Measurements from ENCODE around the gene PRKAA1.

- TF ChIP-seq, protein P1, sequence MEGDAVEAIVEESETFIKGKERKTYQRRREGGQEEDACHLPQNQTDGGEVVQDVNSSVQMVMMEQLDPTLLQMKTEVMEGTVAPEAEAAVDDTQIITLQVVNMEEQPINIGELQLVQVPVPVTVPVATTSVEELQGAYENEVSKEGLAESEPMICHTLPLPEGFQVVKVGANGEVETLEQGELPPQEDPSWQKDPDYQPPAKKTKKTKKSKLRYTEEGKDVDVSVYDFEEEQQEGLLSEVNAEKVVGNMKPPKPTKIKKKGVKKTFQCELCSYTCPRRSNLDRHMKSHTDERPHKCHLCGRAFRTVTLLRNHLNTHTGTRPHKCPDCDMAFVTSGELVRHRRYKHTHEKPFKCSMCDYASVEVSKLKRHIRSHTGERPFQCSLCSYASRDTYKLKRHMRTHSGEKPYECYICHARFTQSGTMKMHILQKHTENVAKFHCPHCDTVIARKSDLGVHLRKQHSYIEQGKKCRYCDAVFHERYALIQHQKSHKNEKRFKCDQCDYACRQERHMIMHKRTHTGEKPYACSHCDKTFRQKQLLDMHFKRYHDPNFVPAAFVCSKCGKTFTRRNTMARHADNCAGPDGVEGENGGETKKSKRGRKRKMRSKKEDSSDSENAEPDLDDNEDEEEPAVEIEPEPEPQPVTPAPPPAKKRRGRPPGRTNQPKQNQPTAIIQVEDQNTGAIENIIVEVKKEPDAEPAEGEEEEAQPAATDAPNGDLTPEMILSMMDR (IDR thresholded peaks at IDR 0.05; ENCODE audit: insufficient read depth, low read length, poor library complexity, severe bottlenecking) = no peak
- no peak for TF ChIP-seq EZH2phosphoT487 (conservative IDR thresholded peaks at IDR 0.05; ENCODE audit: low read length)
Observed at GRCh38 chr5:40846371-40846770, 48.2 kb upstream of the PRKAA1 start.

All from SU-DHL-6 (cell line).